ENCODE data around the gene PCSK7. TPM values are rescaled to one million over a fixed set of nuclear protein-coding genes. Genes with fewer than 3 reads are reported as not detected.

PCSK7 gene
- total RNA-seq, 1 experiment from 2014 or later = 50.7 TPM

GRCh38 chr11:117202386-117203068 lies 29.3 kb downstream of the PCSK7 start:
- Histone ChIP-seq H3K4ac (ENCODE audit: low read depth, low read length) (no peak overlapping the region), H3K9ac (ENCODE audit: extremely low read depth, insufficient read length, low read length) (no peak overlapping the region), H3K79me2 (ENCODE audit: insufficient read depth, low read length) (peaks cover 3% of the 10 kb centered on the region; the same call in 1 of the 2 replicates), H4K91ac (ENCODE audit: insufficient read length, low read depth, low read length) (no peak overlapping the region), H3K56ac (ENCODE audit: insufficient read length, low read depth, low read length) (no peak overlapping the region), H3K79me1 (ENCODE audit: insufficient read depth, low read depth, low read length, poor library complexity, severe bottlenecking) (no peaks in the 10 kb centered on the region), H3K27ac (ENCODE audit: insufficient read length, low read depth, low read length) (no peak overlapping the region), H3K9me3 (ENCODE audit: control insufficient read depth, low read depth, low read length) (no peaks in the 10 kb centered on the region), H3K4me2 (ENCODE audit: insufficient read depth, insufficient read length, low read length) (no peak overlapping the region), H3K27me3 (ENCODE audit: insufficient read depth, low read length) (no peaks in the 10 kb centered on the region), H2BK120ac (ENCODE audit: low read depth, low read length, poor library complexity, severe bottlenecking) (no peak overlapping the region), H2BK5ac (ENCODE audit: insufficient read length, low read length) (no peak overlapping the region), H3T11ph (ENCODE audit: low read length) (no peak overlapping the region), H2AFZ (ENCODE audit: low read length) (no peak overlapping the region), H3K14ac (ENCODE audit: insufficient read depth, low read length) (no peak overlapping the region; the same call in 1 of the 2 replicates), H3K4me1 (ENCODE audit: insufficient read depth, low read length) (no peaks in the 10 kb centered on the region), H2BK12ac (ENCODE audit: insufficient read length, low read depth, low read length) (no peak overlapping the region), H4K5ac (ENCODE audit: insufficient read length, low read depth, low read length) (no peak overlapping the region), H4K8ac (replicated peaks; ENCODE audit: insufficient read length, low read depth, low read length) (no peak overlapping the region), H4K20me1 (ENCODE audit: control insufficient read depth, insufficient read depth, insufficient read length) (no peaks in the 10 kb centered on the region), H2BK20ac (ENCODE audit: low read depth, low read length, poor library complexity, severe bottlenecking) (no peak overlapping the region), H3K18ac (ENCODE audit: insufficient read length, low read depth, low read length) (no peak overlapping the region), H3K23me2 (ENCODE audit: insufficient read length, low read depth, low read length, poor library complexity, severe bottlenecking) (peaks cover 8% of the 10 kb centered on the region), H2BK15ac (ENCODE audit: low read depth, low read length) (no peak overlapping the region), H2AK5ac (ENCODE audit: insufficient read length, low read length) (no peak overlapping the region), H3K23ac (ENCODE audit: insufficient read length, low read depth, low read length) (no peak overlapping the region)
- Mint-ChIP-seq H3K4me1 (peaks cover 33 to 38% of the 10 kb centered on the region in 2 experiments), H3K9me3 (peaks cover 0 to 3% of the 10 kb centered on the region in 2 experiments; a peak in 1 of 5 replicates), H3K27ac (peak overlapping the region in 2 of 3 experiments; percentile 39 to 48; a peak in 3 of 7 replicates), H3K27me3 (ENCODE audit: low read depth) (no peaks in the 10 kb centered on the region), H3K4me3 (no peak overlapping the region), H3K36me3 (ENCODE audit: insufficient read depth in 1 of 3, low read depth in 3 of 3) (peaks cover 13 to 32% (median 29%) of the 10 kb centered on the region in 3 experiments; a peak in 6 of 7 replicates)
- WGBS (ENCODE audit: extremely low coverage, insufficient read length, low lambda C conversion rate) = no CpG with 5 or more reads among the region's 7 CpGs
- no peak for TF ChIP-seq CTCF (conservative IDR thresholded peaks at IDR 0.05)
- no peak for DNase-seq
